CD4-positive, alpha-beta T cell (primary cell): ENCODE results near the gene PUM2. TPM values are rescaled to one million over a fixed set of nuclear protein-coding genes. Genes with fewer than 3 reads are reported as not detected.

Experiments
- ATAC-seq: fragments of 200-7000 bp; cut with Tn5 transposase; one replicate; pipeline ENCODE4 v1.10.0; 2022; ENCODE audit warnings: mild to moderate bottlenecking; ENCODE audit not compliant: poor library complexity
- CTCF ChIA-PET: fragments of 350-600 bp; sonication (Branson Sonifier 250); formaldehyde crosslinking; loops from one replicate; lab custom pipeline; 2021; ENCODE audit warnings: antibody characterized with exemption, inconsistent platforms; lab: Charles Lee
- POLR2A ChIA-PET: fragments of 350-600 bp; sonication (Branson Sonifier 250); formaldehyde crosslinking; loops from one replicate; lab custom pipeline; 2021; ENCODE audit warnings: antibody characterized with exemption, inconsistent platforms; lab: Charles Lee
- DNase-seq, 14 experiments: peaks; one replicate each; pipeline ENCODE4 v3.0.0-alpha.2; 2013 to 2020; ENCODE audit warnings: mixed read lengths in 2 of 14
- H3K27ac ChIP-seq, 2 donors: one replicate each; pipeline versions ENCODE4 v1.5.1 to v1.7.0; 2013; ENCODE audit warnings: low read length in 2 of 2, low read depth in 1 of 2, mild to moderate bottlenecking in 1 of 2
- H3K27me3 ChIP-seq, 2 experiments: 1 replicate in 1 of 2; 2 replicates in 1 of 2; pipeline versions ENCODE4 v1.6.1 to v1.7.0; 2013; ENCODE audit warnings: low read length in 2 of 2, control low read depth in 1 of 2, mild to moderate bottlenecking in 1 of 2, moderate library complexity in 1 of 2; ENCODE audit not compliant: insufficient read depth in 2 of 2, control insufficient read depth in 1 of 2
- H3K36me3 ChIP-seq: one replicate; pipeline ENCODE4 v1.6.1; 2013; ENCODE audit warnings: low read length, control low read depth; ENCODE audit not compliant: insufficient read depth
- H3K4me1 ChIP-seq: one replicate; pipeline ENCODE4 v1.6.1; 2013; ENCODE audit warnings: low read length, control low read depth; ENCODE audit not compliant: insufficient read depth
- H3K4me3 ChIP-seq: one replicate; pipeline ENCODE4 v1.5.1; 2013; ENCODE audit warnings: mild to moderate bottlenecking, low read length, moderate library complexity
- H3K9me3 ChIP-seq, 2 experiments: 1 replicate in 1 of 2; 2 replicates in 1 of 2; pipeline versions ENCODE4 v1.6.1 to v1.7.0; 2013; ENCODE audit warnings: low read length in 2 of 2, mild to moderate bottlenecking in 2 of 2, control low read depth in 1 of 2, moderate library complexity in 1 of 2; ENCODE audit not compliant: control insufficient read depth in 1 of 2, insufficient read depth in 1 of 2
- H3K27ac Mint-ChIP-seq: one replicate; pipeline ENCODE4 v1.8.0; 2020; ENCODE audit warnings: mixed read lengths
- H3K27me3 Mint-ChIP-seq: one replicate; pipeline ENCODE4 v1.8.0; 2021; ENCODE audit warnings: mixed read lengths
- H3K36me3 Mint-ChIP-seq: one replicate; pipeline ENCODE4 v1.8.0; 2021; ENCODE audit warnings: low read depth, mixed read lengths
- H3K4me1 Mint-ChIP-seq: one replicate; pipeline ENCODE4 v1.8.0; 2021; ENCODE audit warnings: low read depth, mixed read lengths
- H3K4me3 Mint-ChIP-seq: one replicate; pipeline ENCODE4 v1.8.0; 2020; ENCODE audit warnings: mild to moderate bottlenecking, mixed read lengths
- H3K9me3 Mint-ChIP-seq: one replicate; pipeline ENCODE4 v1.8.0; 2020; ENCODE audit warnings: mixed read lengths
- CTCF ChIP-seq: fragments of 200-600 bp; IDR thresholded peaks from one replicate; pipeline ENCODE4 v1.8.0; 2022; ENCODE audit warnings: antibody characterized with exemption, mild to moderate bottlenecking
- intact Hi-C, 2 experiments: fragments of 100-400 bp; cut with DNase I in 1 of 2; cut with micrococcal nuclease in 1 of 2; formaldehyde crosslinking; loops; one replicate each; pipeline versions ENCODE4 v1.15.1 to v1.9.0; 2023 to 2025; cut with DNase I, micrococcal nuclease
- total RNA-seq, 174 experiments: library from RNA in 2 of 174; stranded (reverse) in 2 of 174; gene quantifications; one replicate each; pipeline ENCODE4 v1.2.3 and lab custom pipeline; 2021 to 2026

Gene PUM2
- total RNA-seq, 2 experiments from 2014 or later, result 94.9 to 95.4 TPM

- H3K27ac Mint-ChIP-seq, result no peak overlapping the region
- no peaks in the 10 kb centered on the region for H3K27me3 ChIP-seq
- no peak overlapping the region for H3K4me3 ChIP-seq
- H3K4me1 ChIP-seq, result no peaks in the 10 kb centered on the region
- no peak for TF ChIP-seq CTCF
- no peaks in the 10 kb centered on the region for H3K9me3 Mint-ChIP-seq
- H3K4me3 Mint-ChIP-seq, result no peak overlapping the region
- H3K9me3 ChIP-seq, result peaks cover 0 to 5% of the 10 kb centered on the region in 2 experiments
- H3K36me3 Mint-ChIP-seq, result no peaks in the 10 kb centered on the region
- H3K36me3 ChIP-seq, result no peaks in the 10 kb centered on the region
- DNase-seq (no peak), ATAC-seq (no peak)
- H3K4me1 Mint-ChIP-seq, result no peaks in the 10 kb centered on the region
- H3K27me3 Mint-ChIP-seq, result no peaks in the 10 kb centered on the region
- ChIA-PET CTCF (no interaction called here), POLR2A (no interaction called here)
- intact Hi-C loops, result no loop called here
- no peak overlapping the region for H3K27ac ChIP-seq
These were observed 149.7 kb downstream of the PUM2 start for GRCh38 chr2:20200697-20201555.

- no peak overlapping the region for H3K27ac Mint-ChIP-seq
- Histone ChIP-seq H3K4me3 (no peak overlapping the region), H3K4me1 (no peaks in the 10 kb centered on the region), H3K9me3 (peaks cover 0 to 5% of the 10 kb centered on the region in 2 experiments), H3K27me3 (no peaks in the 10 kb centered on the region), H3K36me3 (no peaks in the 10 kb centered on the region), H3K27ac (no peak overlapping the region)
- H3K4me1 Mint-ChIP-seq, result no peaks in the 10 kb centered on the region
- DNase-seq (no peak), ATAC-seq (no peak)
- CTCF ChIA-PET, result no interaction called here
- no peak overlapping the region for H3K4me3 Mint-ChIP-seq
- TF ChIP-seq CTCF, result no peak
- POLR2A ChIA-PET, result no interaction called here
- no peaks in the 10 kb centered on the region for H3K27me3 Mint-ChIP-seq
- intact Hi-C loops, result no loop called here
- H3K9me3 Mint-ChIP-seq, result no peaks in the 10 kb centered on the region
- H3K36me3 Mint-ChIP-seq, result no peaks in the 10 kb centered on the region
These were observed 150.9 kb downstream of the PUM2 start for GRCh38 chr2:20199633-20200270.

- TF ChIP-seq CTCF, result no peak
- no peak for ATAC-seq
These were observed 151.6 kb downstream of the PUM2 start for GRCh38 chr2:20198796-20199632.

More at GRCh38 chr2:20198796-20199632, 151.6 kb downstream of the PUM2 start:
- ChIA-PET CTCF (no interaction called here), POLR2A (no interaction called here)
- Mint-ChIP-seq H3K4me3 (no peak overlapping the region), H3K27ac (no peak overlapping the region), H3K4me1 (no peaks in the 10 kb centered on the region), H3K9me3 (no peaks in the 10 kb centered on the region), H3K36me3 (no peaks in the 10 kb centered on the region), H3K27me3 (no peaks in the 10 kb centered on the region)
- Histone ChIP-seq H3K27ac (no peak overlapping the region), H3K9me3 (peaks cover 0 to 5% of the 10 kb centered on the region in 2 experiments), H3K27me3 (no peaks in the 10 kb centered on the region), H3K4me1 (no peaks in the 10 kb centered on the region), H3K4me3 (no peak overlapping the region), H3K36me3 (no peaks in the 10 kb centered on the region)
- intact Hi-C loops, result no loop called here
- DNase-seq, result no peak

Other genes starting within 250 kb of the PUM2 start
- gene SDC1, start 125.7 kb downstream of the PUM2 start, total RNA-seq, result not detected
- 10 to 100 TPM; 25.9 to 26.6 TPM for gene RHOB, start 96.2 kb upstream of the PUM2 start, total RNA-seq